ENCODE measurements around the gene WBP11. TPM values are rescaled to one million over a fixed set of nuclear protein-coding genes. Genes with fewer than 3 reads are reported as not detected.

WBP11 gene
- total and polyA plus RNA-seq, 2 of the 13 experiments (the other 11 are each of a cell fraction or from before 2014, with no cell fraction given), result 7.6 to 31.0 TPM

DNA sequence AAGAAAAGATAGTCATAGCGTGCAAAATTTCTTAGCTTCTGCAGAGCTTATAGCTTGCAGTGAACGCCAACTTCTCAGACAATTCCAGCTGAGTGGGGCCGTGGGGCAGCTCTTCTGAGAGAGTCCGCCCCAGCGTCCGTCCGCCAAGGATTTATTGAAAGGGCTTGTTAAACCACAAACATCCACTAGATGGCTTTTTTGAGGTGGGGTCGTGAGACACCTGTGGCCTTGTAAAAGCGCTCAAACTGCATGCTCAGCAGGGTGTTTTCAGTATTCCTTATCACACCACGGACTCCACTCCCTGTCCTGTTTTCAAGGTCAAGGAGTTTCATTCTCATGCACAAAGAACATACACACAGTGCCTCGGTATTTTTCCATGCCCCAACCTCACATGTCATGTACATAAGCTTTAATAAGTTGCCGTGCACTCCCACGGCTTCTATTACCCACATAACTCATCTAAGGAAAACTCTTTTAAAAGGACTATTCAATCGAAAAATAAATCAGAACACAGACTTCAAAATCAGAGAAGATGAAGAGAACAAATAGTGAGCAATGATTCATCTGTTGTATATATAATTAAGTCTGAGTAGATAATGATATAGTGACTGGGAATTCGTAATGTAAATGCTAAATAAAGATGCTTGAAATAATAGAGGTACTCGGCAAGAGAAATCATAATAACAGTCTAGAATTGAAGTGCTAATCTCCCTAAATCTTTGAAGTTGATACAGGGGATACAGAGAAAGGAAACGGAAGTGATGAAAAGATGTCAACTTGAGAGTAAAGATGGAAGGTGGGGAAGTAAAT is 46.7 kb downstream of the WBP11 start (continued):
- TF ChIP-seq THAP11 (CRISPR knock-in tag; IDR thresholded peaks at IDR 0.05) (no peak), ZFP37 (CRISPR knock-in tag; IDR thresholded peaks at IDR 0.05; ENCODE audit: borderline replicate concordance) (no peak), ZNF121 (CRISPR knock-in tag; IDR thresholded peaks at IDR 0.05) (no peak), ZBTB34 (CRISPR knock-in tag; IDR thresholded peaks at IDR 0.05) (no peak), FOXO1 (CRISPR knock-in tag; IDR thresholded peaks at IDR 0.05) (no peak), ZFX (CRISPR knock-in tag; IDR thresholded peaks at IDR 0.05; ENCODE audit: low read depth) (no peak), GFI1 (CRISPR knock-in tag; IDR thresholded peaks at IDR 0.05; ENCODE audit: borderline replicate concordance) (no peak), ZNF34 (CRISPR knock-in tag; IDR thresholded peaks at IDR 0.05; ENCODE audit: borderline replicate concordance) (no peak), ZFP82 (CRISPR knock-in tag; IDR thresholded peaks at IDR 0.05; ENCODE audit: borderline replicate concordance) (no peak), CBX1 (IDR thresholded peaks at IDR 0.05; ENCODE audit: low read depth) (no peak), MLX (CRISPR knock-in tag; IDR thresholded peaks at IDR 0.05) (no peak), ZNF782 (CRISPR knock-in tag; IDR thresholded peaks at IDR 0.05; ENCODE audit: borderline replicate concordance) (no peak), GZF1 (CRISPR knock-in tag; IDR thresholded peaks at IDR 0.05) (no peak), STAG1 (CRISPR knock-in tag; IDR thresholded peaks at IDR 0.05) (peak; percentile 35; the same call in 1 of the 2 replicates), GLMP (CRISPR knock-in tag; IDR thresholded peaks at IDR 0.05; ENCODE audit: borderline replicate concordance) (no peak)
- TF ChIP-seq, protein P1, sequence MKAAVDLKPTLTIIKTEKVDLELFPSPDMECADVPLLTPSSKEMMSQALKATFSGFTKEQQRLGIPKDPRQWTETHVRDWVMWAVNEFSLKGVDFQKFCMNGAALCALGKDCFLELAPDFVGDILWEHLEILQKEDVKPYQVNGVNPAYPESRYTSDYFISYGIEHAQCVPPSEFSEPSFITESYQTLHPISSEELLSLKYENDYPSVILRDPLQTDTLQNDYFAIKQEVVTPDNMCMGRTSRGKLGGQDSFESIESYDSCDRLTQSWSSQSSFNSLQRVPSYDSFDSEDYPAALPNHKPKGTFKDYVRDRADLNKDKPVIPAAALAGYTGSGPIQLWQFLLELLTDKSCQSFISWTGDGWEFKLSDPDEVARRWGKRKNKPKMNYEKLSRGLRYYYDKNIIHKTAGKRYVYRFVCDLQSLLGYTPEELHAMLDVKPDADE (CRISPR knock-in tag; IDR thresholded peaks at IDR 0.05), result no peak
- TF ChIP-seq, protein P2, sequence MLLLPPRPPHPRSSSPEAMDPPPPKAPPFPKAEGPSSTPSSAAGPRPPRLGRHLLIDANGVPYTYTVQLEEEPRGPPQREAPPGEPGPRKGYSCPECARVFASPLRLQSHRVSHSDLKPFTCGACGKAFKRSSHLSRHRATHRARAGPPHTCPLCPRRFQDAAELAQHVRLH (CRISPR knock-in tag; IDR thresholded peaks at IDR 0.05; ENCODE audit: borderline replicate concordance, low read depth), result no peak
- TF ChIP-seq, protein P3, sequence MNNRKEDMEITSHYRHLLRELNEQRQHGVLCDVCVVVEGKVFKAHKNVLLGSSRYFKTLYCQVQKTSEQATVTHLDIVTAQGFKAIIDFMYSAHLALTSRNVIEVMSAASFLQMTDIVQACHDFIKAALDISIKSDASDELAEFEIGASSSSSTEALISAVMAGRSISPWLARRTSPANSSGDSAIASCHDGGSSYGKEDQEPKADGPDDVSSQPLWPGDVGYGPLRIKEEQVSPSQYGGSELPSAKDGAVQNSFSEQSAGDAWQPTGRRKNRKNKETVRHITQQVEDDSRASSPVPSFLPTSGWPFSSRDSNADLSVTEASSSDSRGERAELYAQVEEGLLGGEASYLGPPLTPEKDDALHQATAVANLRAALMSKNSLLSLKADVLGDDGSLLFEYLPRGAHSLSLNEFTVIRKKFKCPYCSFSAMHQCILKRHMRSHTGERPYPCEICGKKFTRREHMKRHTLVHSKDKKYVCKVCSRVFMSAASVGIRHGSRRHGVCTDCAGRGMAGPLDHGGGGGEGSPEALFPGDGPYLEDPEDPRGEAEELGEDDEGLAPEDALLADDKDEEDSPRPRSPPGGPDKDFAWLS (CRISPR knock-in tag; IDR thresholded peaks at IDR 0.05; ENCODE audit: borderline replicate concordance), result no peak
- TF ChIP-seq, protein P4, sequence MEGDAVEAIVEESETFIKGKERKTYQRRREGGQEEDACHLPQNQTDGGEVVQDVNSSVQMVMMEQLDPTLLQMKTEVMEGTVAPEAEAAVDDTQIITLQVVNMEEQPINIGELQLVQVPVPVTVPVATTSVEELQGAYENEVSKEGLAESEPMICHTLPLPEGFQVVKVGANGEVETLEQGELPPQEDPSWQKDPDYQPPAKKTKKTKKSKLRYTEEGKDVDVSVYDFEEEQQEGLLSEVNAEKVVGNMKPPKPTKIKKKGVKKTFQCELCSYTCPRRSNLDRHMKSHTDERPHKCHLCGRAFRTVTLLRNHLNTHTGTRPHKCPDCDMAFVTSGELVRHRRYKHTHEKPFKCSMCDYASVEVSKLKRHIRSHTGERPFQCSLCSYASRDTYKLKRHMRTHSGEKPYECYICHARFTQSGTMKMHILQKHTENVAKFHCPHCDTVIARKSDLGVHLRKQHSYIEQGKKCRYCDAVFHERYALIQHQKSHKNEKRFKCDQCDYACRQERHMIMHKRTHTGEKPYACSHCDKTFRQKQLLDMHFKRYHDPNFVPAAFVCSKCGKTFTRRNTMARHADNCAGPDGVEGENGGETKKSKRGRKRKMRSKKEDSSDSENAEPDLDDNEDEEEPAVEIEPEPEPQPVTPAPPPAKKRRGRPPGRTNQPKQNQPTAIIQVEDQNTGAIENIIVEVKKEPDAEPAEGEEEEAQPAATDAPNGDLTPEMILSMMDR (CRISPR knock-in tag; IDR thresholded peaks at IDR 0.05), result peak; percentile 72
